Esophagus muscularis mucosa (tissue), 4 donors: ENCODE measurements around the gene CHCHD2. TPM values are rescaled to one million over a fixed set of nuclear protein-coding genes. Genes with fewer than 3 reads are reported as not detected.
"Not testable (repeated sequence)": the region's sequence is repeated elsewhere in the genome, so short reads cannot be mapped to it uniquely, and the experiment has no call there.

Source experiments
- DNase-seq: peaks from one replicate; pipeline ENCODE4 v3.0.0-alpha.2; 2017; ENCODE audit errors: extremely low spot score
- H3K27ac ChIP-seq, 4 donors: fragments of 200-600 bp; sonication (generic); replicated peaks in 1 of 4; 1 replicate in 3 of 4; 2 replicates in 1 of 4; pipeline ENCODE4 v1.5.1; 2016 to 2019; ENCODE audit warnings: mild to moderate bottlenecking in 1 of 4
- H3K27me3 ChIP-seq, 4 donors: fragments of 200-600 bp; sonication (generic); one replicate each; pipeline versions ENCODE4 v1.5.1 to v1.6.0; 2016 to 2019
- H3K36me3 ChIP-seq, 4 donors: fragments of 200-600 bp; sonication (generic); one replicate each; pipeline ENCODE4 v1.5.1; 2016 to 2019
- H3K4me1 ChIP-seq, 4 donors: fragments of 200-600 bp; sonication (generic); one replicate each; pipeline ENCODE4 v1.5.1; 2016 to 2019
- H3K4me3 ChIP-seq, 4 donors: fragments of 200-600 bp; sonication (generic); 1 replicate in 2 of 4; 2 replicates in 2 of 4; pipeline ENCODE4 v1.5.1; 2016 to 2019; ENCODE audit warnings: mild to moderate bottlenecking in 4 of 4, moderate library complexity in 1 of 4
- H3K9me3 ChIP-seq, 4 donors: fragments of 200-600 bp; sonication (generic); 1 replicate in 3 of 4; 2 replicates in 1 of 4; pipeline ENCODE4 v1.5.1; 2016 to 2019
- CTCF ChIP-seq, 3 experiments: fragments of 200-600 bp in 2 of 3; fragments of 450-650 bp in 1 of 3; sonication (generic) in 2 of 3; IDR thresholded peaks; one replicate each; pipeline ENCODE4 v1.5.1; 2017 to 2019; ENCODE audit warnings: antibody characterized with exemption in 3 of 3, mild to moderate bottlenecking in 2 of 3, moderate library complexity in 1 of 3
- EP300 ChIP-seq: sonication (generic); formaldehyde crosslinking; IDR thresholded peaks from one replicate; pipeline ENCODE4 v1.6.1; 2017; ENCODE audit warnings: antibody characterized with exemption
- POLR2A ChIP-seq: fragments of 450-650 bp; IDR thresholded peaks from one replicate; pipeline ENCODE4 v1.6.1; 2017; ENCODE audit warnings: antibody characterized with exemption, moderate library complexity, mild to moderate bottlenecking, low read depth
- POLR2AphosphoS5 ChIP-seq, 2 donors: sonication (generic); formaldehyde crosslinking; IDR thresholded peaks; one replicate each; pipeline ENCODE4 v1.6.1; 2017; ENCODE audit warnings: antibody characterized with exemption in 2 of 2
- WGBS: methylation state at CpG from one replicate; pipeline ENCODE4 v1.1.5; 2018; 5-methylcytosine and 5-hydroxymethylcytosine counted together
- intact Hi-C: fragments of 100-400 bp; cut with DNase I; formaldehyde crosslinking; loops from one replicate; pipeline ENCODE4 v1.15.1; 2023
- total RNA-seq, 4 donors: library from RNA; depleted of rRNA; stranded (reverse); fragments of >200 nt; gene quantifications; one replicate each; pipeline versions ENCODE4 v1.1.0 to v1.2.1, GENCODE V29; 2016

CHCHD2 gene
- 100 to 1,000 TPM; 212 to 416 (median 327) TPM for total RNA-seq

- Histone ChIP-seq H3K4me1 (peaks cover 11 to 29% (median 23%) of the 10 kb centered on the region in 4 donors), H3K27me3 (peaks cover 0 to 5% (median 0%) of the 10 kb centered on the region in 4 donors), H3K36me3 (peaks cover 29 to 32% (median 31%) of the 10 kb centered on the region in 4 donors), H3K4me3 (peak within 1 kb of the TSS; percentile 76 to 92 (median 83)), H3K9me3 (no peaks in the 10 kb centered on the region), H3K27ac (peak within 1 kb of the TSS; percentile 86 to 93 (median 92))
- intact Hi-C loops, result no loop called here
- WGBS, result 4% methylated on average over 42 of the region's 57 CpGs
- TF ChIP-seq CTCF (IDR thresholded peaks at IDR 0.05) (no peak), POLR2A (peak; percentile 77), EP300 (no peak), POLR2AphosphoS5 (IDR thresholded peaks at IDR 0.05) (peak; percentile 91 to 97)
- DNase-seq, result peak; percentile 99
Observed at GRCh38 chr7:56106108-56107073, at the start of gene CHCHD2. Gene CHCHD2, minus strand, starts transcription at chr7:56106476. Its CDS starts 63 bp downstream, at chr7:56106413.

GRCh38 chr7:56131062-56131461 is 24.8 kb upstream of the CHCHD2 start:
- intact Hi-C loops, DNase-seq, H3K27ac ChIP-seq, H3K27me3 ChIP-seq, H3K36me3 ChIP-seq, H3K4me1 ChIP-seq, H3K4me3 ChIP-seq, H3K9me3 ChIP-seq: not testable (repeated sequence)
- WGBS, result 57% methylated on average over 2 of the region's 2 CpGs

- 65% methylated on average over 7 of the region's 7 CpGs for WGBS
- Histone ChIP-seq H3K27ac (no peak overlapping the region), H3K9me3 (no peaks in the 10 kb centered on the region), H3K27me3 (no peaks in the 10 kb centered on the region), H3K4me3 (no peak overlapping the region), H3K36me3 (no peaks in the 10 kb centered on the region), H3K4me1 (peaks cover 0 to 11% (median 0%) of the 10 kb centered on the region in 4 donors)
- no peak for DNase-seq
- intact Hi-C loops, result no loop called here
- TF ChIP-seq CTCF (IDR thresholded peaks at IDR 0.05), result no peak
- TF ChIP-seq POLR2AphosphoS5 (IDR thresholded peaks at IDR 0.05), result no peak
- TF ChIP-seq POLR2A, result no peak
- TF ChIP-seq EP300, result no peak
Observed at GRCh38 chr7:56127241-56127975, 21.1 kb upstream of the CHCHD2 start.

GRCh38 chr7:56125831-56126230 is 19.6 kb upstream of the CHCHD2 start:
- 79% methylated on average over 8 of the region's 8 CpGs for WGBS
- Histone ChIP-seq H3K27me3 (no peaks in the 10 kb centered on the region), H3K9me3 (no peaks in the 10 kb centered on the region), H3K36me3 (no peaks in the 10 kb centered on the region), H3K27ac (no peak overlapping the region), H3K4me3 (no peak overlapping the region), H3K4me1 (peaks cover 0 to 11% (median 0%) of the 10 kb centered on the region in 4 donors)
- no peak for DNase-seq
- intact Hi-C loops, result no loop called here
- TF ChIP-seq POLR2A, result no peak
- no peak for TF ChIP-seq EP300
- TF ChIP-seq CTCF (IDR thresholded peaks at IDR 0.05), result no peak
- TF ChIP-seq POLR2AphosphoS5 (IDR thresholded peaks at IDR 0.05), result no peak

- Histone ChIP-seq H3K27me3 (no peaks in the 10 kb centered on the region), H3K27ac (no peak overlapping the region), H3K4me1 (peaks cover 0 to 11% (median 0%) of the 10 kb centered on the region in 4 donors), H3K36me3 (no peaks in the 10 kb centered on the region), H3K9me3 (no peaks in the 10 kb centered on the region), H3K4me3 (no peak overlapping the region)
- no peak for DNase-seq
- TF ChIP-seq CTCF (IDR thresholded peaks at IDR 0.05) (no peak), POLR2AphosphoS5 (IDR thresholded peaks at IDR 0.05) (no peak), POLR2A (no peak), EP300 (no peak)
- WGBS, result 79% methylated on average over 4 of the region's 6 CpGs
- intact Hi-C loops, result no loop called here
Observed at GRCh38 chr7:56124981-56125380, 18.7 kb upstream of the CHCHD2 start.
